ENCODE results near the gene DDX11.
"Not testable (repeated sequence)": the region's sequence is repeated elsewhere in the genome, so short reads cannot be mapped to it uniquely, and the experiment has no call there.

DNA sequence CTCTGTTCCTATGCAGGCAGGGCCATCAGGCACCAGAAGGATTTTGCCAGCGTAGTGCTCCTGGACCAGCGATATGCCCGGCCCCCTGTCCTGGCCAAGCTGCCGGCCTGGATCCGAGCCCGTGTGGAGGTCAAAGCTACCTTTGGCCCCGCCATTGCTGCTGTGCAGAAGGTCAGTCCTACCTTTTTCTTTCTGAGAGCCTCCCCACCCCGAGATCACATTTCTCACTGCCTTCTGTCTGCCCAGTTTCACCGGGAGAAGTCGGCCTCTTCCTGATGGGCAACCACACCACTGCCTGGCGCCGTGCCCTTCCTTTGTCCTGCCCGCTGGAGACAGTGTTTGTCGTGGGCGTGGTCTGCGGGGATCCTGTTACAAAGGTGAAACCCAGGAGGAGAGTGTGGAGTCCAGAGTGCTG, 29.9 kb downstream of the DDX11 start:
- TF ChIP-seq, protein P1, sequence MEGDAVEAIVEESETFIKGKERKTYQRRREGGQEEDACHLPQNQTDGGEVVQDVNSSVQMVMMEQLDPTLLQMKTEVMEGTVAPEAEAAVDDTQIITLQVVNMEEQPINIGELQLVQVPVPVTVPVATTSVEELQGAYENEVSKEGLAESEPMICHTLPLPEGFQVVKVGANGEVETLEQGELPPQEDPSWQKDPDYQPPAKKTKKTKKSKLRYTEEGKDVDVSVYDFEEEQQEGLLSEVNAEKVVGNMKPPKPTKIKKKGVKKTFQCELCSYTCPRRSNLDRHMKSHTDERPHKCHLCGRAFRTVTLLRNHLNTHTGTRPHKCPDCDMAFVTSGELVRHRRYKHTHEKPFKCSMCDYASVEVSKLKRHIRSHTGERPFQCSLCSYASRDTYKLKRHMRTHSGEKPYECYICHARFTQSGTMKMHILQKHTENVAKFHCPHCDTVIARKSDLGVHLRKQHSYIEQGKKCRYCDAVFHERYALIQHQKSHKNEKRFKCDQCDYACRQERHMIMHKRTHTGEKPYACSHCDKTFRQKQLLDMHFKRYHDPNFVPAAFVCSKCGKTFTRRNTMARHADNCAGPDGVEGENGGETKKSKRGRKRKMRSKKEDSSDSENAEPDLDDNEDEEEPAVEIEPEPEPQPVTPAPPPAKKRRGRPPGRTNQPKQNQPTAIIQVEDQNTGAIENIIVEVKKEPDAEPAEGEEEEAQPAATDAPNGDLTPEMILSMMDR (IDR thresholded peaks at IDR 0.05), result not testable (repeated sequence)
- TF ChIP-seq POLR2A (IDR thresholded peaks at IDR 0.05), result not testable (repeated sequence)
